ENCODE results near the gene LDLRAD4. TPM values are rescaled to one million over a fixed set of nuclear protein-coding genes. Genes with fewer than 3 reads are reported as not detected.

The LDLRAD4 gene
- total and polyA plus RNA-seq, 2 experiments from 2014 or later, result 0.73 to 1.9 TPM

DNA sequence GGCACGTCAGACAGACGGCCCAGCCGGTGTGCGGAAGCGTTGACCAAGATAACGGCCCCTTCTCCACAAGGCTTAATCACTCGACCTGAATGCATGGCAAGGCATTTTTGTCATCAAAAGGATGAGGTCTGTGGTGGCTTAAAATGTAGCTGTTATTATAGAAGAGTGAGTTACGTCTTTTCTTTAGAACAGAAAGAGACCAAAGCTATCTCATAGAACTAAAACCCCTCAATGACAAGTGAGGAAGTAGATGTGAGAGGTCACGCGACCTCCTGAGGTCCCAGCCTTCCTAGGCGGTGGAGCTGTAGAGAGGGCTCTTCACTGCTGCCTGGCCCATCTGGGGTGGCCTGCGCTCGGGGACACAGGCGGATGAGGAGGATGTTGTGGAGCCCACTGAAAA, 75.7 kb downstream of the LDLRAD4 start:
- Histone ChIP-seq H3K79me2 (replicated peaks; ENCODE audit: insufficient read depth) (no peaks in the 10 kb centered on the region), H3K9me2 (ENCODE audit: insufficient read depth) (no peaks in the 10 kb centered on the region), H3F3A (replicated peaks; ENCODE audit: low read depth) (no peaks in the 10 kb centered on the region), H3K4me3 (no peak overlapping the region), H3K27me3 (ENCODE audit: insufficient read depth) (no peaks in the 10 kb centered on the region), H3K4me1 (ENCODE audit: insufficient read depth) (no peaks in the 10 kb centered on the region), H3K36me3 (ENCODE audit: insufficient read depth) (no peaks in the 10 kb centered on the region), H3K4me2 (no peak overlapping the region), H3K27ac (ENCODE audit: low read depth) (no peak overlapping the region), H2AFZ (no peak overlapping the region), H4K20me1 (replicated peaks; ENCODE audit: insufficient read depth) (no peaks in the 10 kb centered on the region)
- ATAC-seq (no peak), DNase-seq (ENCODE audit: low spot score) (no peak)
- Mint-ChIP-seq H3K36me3 (ENCODE audit: low read depth) (no peaks in the 10 kb centered on the region), H3K4me3 (no peak overlapping the region), H3K4me1 (peaks cover 2% of the 10 kb centered on the region; the same call in 1 of the 3 replicates), H3K9me3 (no peaks in the 10 kb centered on the region; the same call in 2 of the 3 replicates), H3K27me3 (ENCODE audit: insufficient read depth, low read depth, poor library complexity) (peaks cover 4% of the 10 kb centered on the region), H3K27ac (no peak overlapping the region)
- no peak for TF ChIP-seq EZH2phosphoT487 (IDR thresholded peaks at IDR 0.05; ENCODE audit: unreplicated experiment)
- TF ChIP-seq ZNF114 (CRISPR knock-in tag; IDR thresholded peaks at IDR 0.05), result no peak
- TF ChIP-seq, protein P1, sequence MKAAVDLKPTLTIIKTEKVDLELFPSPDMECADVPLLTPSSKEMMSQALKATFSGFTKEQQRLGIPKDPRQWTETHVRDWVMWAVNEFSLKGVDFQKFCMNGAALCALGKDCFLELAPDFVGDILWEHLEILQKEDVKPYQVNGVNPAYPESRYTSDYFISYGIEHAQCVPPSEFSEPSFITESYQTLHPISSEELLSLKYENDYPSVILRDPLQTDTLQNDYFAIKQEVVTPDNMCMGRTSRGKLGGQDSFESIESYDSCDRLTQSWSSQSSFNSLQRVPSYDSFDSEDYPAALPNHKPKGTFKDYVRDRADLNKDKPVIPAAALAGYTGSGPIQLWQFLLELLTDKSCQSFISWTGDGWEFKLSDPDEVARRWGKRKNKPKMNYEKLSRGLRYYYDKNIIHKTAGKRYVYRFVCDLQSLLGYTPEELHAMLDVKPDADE (IDR thresholded peaks at IDR 0.05), result no peak
- TF ChIP-seq, protein P2, sequence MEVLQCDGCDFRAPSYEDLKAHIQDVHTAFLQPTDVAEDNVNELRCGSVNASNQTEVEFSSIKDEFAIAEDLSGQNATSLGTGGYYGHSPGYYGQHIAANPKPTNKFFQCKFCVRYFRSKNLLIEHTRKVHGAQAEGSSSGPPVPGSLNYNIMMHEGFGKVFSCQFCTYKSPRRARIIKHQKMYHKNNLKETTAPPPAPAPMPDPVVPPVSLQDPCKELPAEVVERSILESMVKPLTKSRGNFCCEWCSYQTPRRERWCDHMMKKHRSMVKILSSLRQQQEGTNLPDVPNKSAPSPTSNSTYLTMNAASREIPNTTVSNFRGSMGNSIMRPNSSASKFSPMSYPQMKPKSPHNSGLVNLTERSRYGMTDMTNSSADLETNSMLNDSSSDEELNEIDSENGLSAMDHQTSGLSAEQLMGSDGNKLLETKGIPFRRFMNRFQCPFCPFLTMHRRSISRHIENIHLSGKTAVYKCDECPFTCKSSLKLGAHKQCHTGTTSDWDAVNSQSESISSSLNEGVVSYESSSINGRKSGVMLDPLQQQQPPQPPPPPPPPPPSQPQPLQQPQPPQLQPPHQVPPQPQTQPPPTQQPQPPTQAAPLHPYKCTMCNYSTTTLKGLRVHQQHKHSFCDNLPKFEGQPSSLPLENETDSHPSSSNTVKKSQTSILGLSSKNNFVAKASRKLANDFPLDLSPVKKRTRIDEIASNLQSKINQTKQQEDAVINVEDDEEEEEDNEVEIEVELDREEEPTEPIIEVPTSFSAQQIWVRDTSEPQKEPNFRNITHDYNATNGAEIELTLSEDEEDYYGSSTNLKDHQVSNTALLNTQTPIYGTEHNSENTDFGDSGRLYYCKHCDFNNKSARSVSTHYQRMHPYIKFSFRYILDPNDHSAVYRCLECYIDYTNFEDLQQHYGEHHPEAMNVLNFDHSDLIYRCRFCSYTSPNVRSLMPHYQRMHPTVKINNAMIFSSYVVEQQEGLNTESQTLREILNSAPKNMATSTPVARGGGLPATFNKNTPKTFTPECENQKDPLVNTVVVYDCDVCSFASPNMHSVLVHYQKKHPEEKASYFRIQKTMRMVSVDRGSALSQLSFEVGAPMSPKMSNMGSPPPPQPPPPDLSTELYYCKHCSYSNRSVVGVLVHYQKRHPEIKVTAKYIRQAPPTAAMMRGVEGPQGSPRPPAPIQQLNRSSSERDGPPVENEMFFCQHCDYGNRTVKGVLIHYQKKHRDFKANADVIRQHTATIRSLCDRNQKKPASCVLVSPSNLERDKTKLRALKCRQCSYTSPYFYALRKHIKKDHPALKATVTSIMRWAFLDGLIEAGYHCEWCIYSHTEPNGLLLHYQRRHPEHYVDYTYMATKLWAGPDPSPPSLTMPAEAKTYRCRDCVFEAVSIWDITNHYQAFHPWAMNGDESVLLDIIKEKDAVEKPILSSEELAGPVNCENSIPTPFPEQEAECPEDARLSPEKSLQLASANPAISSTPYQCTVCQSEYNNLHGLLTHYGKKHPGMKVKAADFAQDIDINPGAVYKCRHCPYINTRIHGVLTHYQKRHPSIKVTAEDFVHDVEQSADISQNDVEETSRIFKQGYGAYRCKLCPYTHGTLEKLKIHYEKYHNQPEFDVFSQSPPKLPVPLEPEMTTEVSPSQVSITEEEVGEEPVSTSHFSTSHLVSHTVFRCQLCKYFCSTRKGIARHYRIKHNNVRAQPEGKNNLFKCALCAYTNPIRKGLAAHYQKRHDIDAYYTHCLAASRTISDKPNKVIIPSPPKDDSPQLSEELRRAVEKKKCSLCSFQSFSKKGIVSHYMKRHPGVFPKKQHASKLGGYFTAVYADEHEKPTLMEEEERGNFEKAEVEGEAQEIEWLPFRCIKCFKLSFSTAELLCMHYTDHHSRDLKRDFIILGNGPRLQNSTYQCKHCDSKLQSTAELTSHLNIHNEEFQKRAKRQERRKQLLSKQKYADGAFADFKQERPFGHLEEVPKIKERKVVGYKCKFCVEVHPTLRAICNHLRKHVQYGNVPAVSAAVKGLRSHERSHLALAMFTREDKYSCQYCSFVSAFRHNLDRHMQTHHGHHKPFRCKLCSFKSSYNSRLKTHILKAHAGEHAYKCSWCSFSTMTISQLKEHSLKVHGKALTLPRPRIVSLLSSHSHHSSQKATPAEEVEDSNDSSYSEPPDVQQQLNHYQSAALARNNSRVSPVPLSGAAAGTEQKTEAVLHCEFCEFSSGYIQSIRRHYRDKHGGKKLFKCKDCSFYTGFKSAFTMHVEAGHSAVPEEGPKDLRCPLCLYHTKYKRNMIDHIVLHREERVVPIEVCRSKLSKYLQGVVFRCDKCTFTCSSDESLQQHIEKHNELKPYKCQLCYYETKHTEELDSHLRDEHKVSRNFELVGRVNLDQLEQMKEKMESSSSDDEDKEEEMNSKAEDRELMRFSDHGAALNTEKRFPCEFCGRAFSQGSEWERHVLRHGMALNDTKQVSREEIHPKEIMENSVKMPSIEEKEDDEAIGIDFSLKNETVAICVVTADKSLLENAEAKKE (CRISPR knock-in tag; IDR thresholded peaks at IDR 0.05), result no peak
- no peak for TF ChIP-seq ZNF331 (CRISPR knock-in tag; IDR thresholded peaks at IDR 0.05; ENCODE audit: low read depth)
- TF ChIP-seq CREB1 (CRISPR knock-in tag; IDR thresholded peaks at IDR 0.05; ENCODE audit: low read depth), result no peak

Data from GM23338 (cell line).